IMR-90 (cell line): Measurements from ENCODE around the gene LCP1. TPM values are rescaled to one million over a fixed set of nuclear protein-coding genes. Genes with fewer than 3 reads are reported as not detected.

Experiments
- ATAC-seq: fragments of 200-7000 bp; cut with Tn5 transposase; 2 replicates; pipeline ENCODE4 v1.9.1; 2020; ENCODE audit warnings: low read depth, mild to moderate bottlenecking, moderate library complexity
- BruUV-seq: library from RNA; stranded (reverse); fragments of 400-500 nt; replicated peaks from 2 replicates; lab custom pipeline; 2021; lab: Mats Ljungman, UMichigan
- CTCF ChIA-PET: fragments of 300-600 bp; formaldehyde crosslinking; extraction: SDS; loops from one replicate; lab custom pipeline; 2021; ENCODE audit warnings: antibody characterized with exemption; lab: Yijun Ruan, JAX
- POLR2A ChIA-PET: fragments of 300-600 bp; sonication (Branson Sonifier 250); formaldehyde crosslinking; loops from one replicate; lab custom pipeline; 2022; ENCODE audit warnings: antibody characterized with exemption; ENCODE audit not compliant: unreplicated experiment; lab: Charles Lee
- DNase-seq: peaks from one replicate; pipeline ENCODE4 v3.0.0; 2013
- H2AFZ ChIP-seq: replicated peaks from 2 replicates; pipeline ENCODE3; 2013; ENCODE audit warnings: low read length, mild to moderate bottlenecking; ENCODE audit not compliant: poor library complexity
- H2AK5ac ChIP-seq: 2 replicates; pipeline ENCODE4 v1.6.1; 2013; ENCODE audit warnings: low read depth, low read length, inconsistent platforms
- H2AK9ac ChIP-seq: replicated peaks from 2 replicates; pipeline ENCODE3; 2013; ENCODE audit warnings: mild to moderate bottlenecking, low read depth, low read length, moderate library complexity; ENCODE audit not compliant: poor library complexity
- H2BK120ac ChIP-seq: 2 replicates; pipeline ENCODE4 v1.6.1; 2013; ENCODE audit warnings: low read depth, low read length, inconsistent platforms
- H2BK15ac ChIP-seq: 3 replicates; pipeline ENCODE4 v1.6.1; 2013; ENCODE audit warnings: low read depth, low read length, inconsistent platforms
- H2BK20ac ChIP-seq: 2 replicates; pipeline ENCODE4 v1.6.1; 2013; ENCODE audit warnings: low read depth, mild to moderate bottlenecking, inconsistent platforms, low read length, moderate library complexity
- H2BK5ac ChIP-seq: 2 replicates; pipeline ENCODE4 v1.6.1; 2013; ENCODE audit warnings: mild to moderate bottlenecking, low read depth, low read length, inconsistent platforms; ENCODE audit not compliant: poor library complexity, severe bottlenecking
- H3K14ac ChIP-seq: replicated peaks from 2 replicates; pipeline ENCODE4 v1.6.1; 2013; ENCODE audit warnings: low read depth, low read length, inconsistent platforms
- H3K18ac ChIP-seq: 2 replicates; pipeline ENCODE4 v1.6.1; 2013; ENCODE audit warnings: low read depth, low read length, control low read depth
- H3K23ac ChIP-seq: 2 replicates; pipeline ENCODE4 v1.6.1; 2013; ENCODE audit warnings: low read depth, low read length, inconsistent platforms
- H3K27ac ChIP-seq: 2 replicates; pipeline ENCODE4 v1.5.1; 2013; ENCODE audit warnings: mild to moderate bottlenecking, control low read depth, low read length; ENCODE audit not compliant: insufficient read depth
- H3K27me3 ChIP-seq: 2 replicates; pipeline ENCODE4 v1.6.1; 2013; ENCODE audit warnings: low read length; ENCODE audit not compliant: control insufficient read depth, insufficient read depth
- H3K36me3 ChIP-seq: 2 replicates; pipeline ENCODE4 v1.6.1; 2013; ENCODE audit warnings: low read length, mixed read lengths; ENCODE audit not compliant: control insufficient read depth, insufficient read depth
- H3K4ac ChIP-seq: 2 replicates; pipeline ENCODE4 v1.6.1; 2013; ENCODE audit warnings: low read depth, low read length, inconsistent platforms
- H3K4me1 ChIP-seq: 2 replicates; pipeline ENCODE4 v1.6.1; 2013; ENCODE audit warnings: low read length, mixed read lengths; ENCODE audit not compliant: control insufficient read depth, insufficient read depth
- H3K4me2 ChIP-seq: 2 replicates; pipeline ENCODE4 v1.6.1; 2013; ENCODE audit warnings: low read depth, mild to moderate bottlenecking, control low read depth, low read length, moderate library complexity
- H3K4me3 ChIP-seq: 2 replicates; pipeline ENCODE4 v1.5.1; 2013; ENCODE audit warnings: low read depth, mild to moderate bottlenecking, control low read depth, low read length, moderate library complexity; ENCODE audit not compliant: insufficient read depth
- H3K56ac ChIP-seq: 2 replicates; pipeline ENCODE4 v1.6.1; 2013; ENCODE audit warnings: low read length, inconsistent platforms; ENCODE audit not compliant: insufficient read depth; ENCODE audit errors: extremely low read depth
- H3K79me1 ChIP-seq, 2 experiments: 2 replicates each; pipeline ENCODE4 v1.6.1; 2013; ENCODE audit warnings: low read length in 2 of 2, inconsistent platforms in 1 of 2, low read depth in 1 of 2
- H3K9ac ChIP-seq: 2 replicates; pipeline ENCODE4 v1.6.1; 2013; ENCODE audit warnings: low read depth, low read length, control low read depth
- H3K9me1 ChIP-seq: 2 replicates; pipeline ENCODE4 v1.6.1; 2013; ENCODE audit warnings: low read length, inconsistent platforms; ENCODE audit not compliant: insufficient read depth
- H3K9me3 ChIP-seq: 2 replicates; pipeline ENCODE4 v1.6.1; 2013; ENCODE audit warnings: low read length; ENCODE audit not compliant: control insufficient read depth, insufficient read depth
- H4K20me1 ChIP-seq: 2 replicates; pipeline ENCODE4 v1.6.1; 2013; ENCODE audit warnings: low read length, inconsistent platforms; ENCODE audit not compliant: insufficient read depth
- H4K5ac ChIP-seq: 2 replicates; pipeline ENCODE4 v1.6.1; 2013; ENCODE audit warnings: mild to moderate bottlenecking, low read depth, low read length, control low read depth
- H4K8ac ChIP-seq, 2 experiments: 2 replicates each; pipeline ENCODE4 v1.6.1; 2013; ENCODE audit warnings: low read depth in 2 of 2, low read length in 2 of 2, control low read depth in 1 of 2, inconsistent platforms in 1 of 2
- H4K91ac ChIP-seq: 2 replicates; pipeline ENCODE4 v1.6.1; 2013; ENCODE audit warnings: low read depth, low read length, inconsistent platforms; ENCODE audit not compliant: insufficient read depth
- CEBPB ChIP-seq: IDR thresholded peaks from 2 replicates; pipeline ENCODE4 v1.6.1; 2012; ENCODE audit warnings: low read depth, low read length, improper control_type of control experiment
- CHD1 ChIP-seq: IDR thresholded peaks from 2 replicates; pipeline ENCODE4 v1.6.1; 2012; ENCODE audit warnings: low read depth, low read length, improper control_type of control experiment
- CTCF ChIP-seq: conservative IDR thresholded peaks from 2 replicates; pipeline ENCODE4 v1.5.1; 2012; ENCODE audit warnings: mild to moderate bottlenecking, low read depth, low read length, improper control_type of control experiment
- ELK1 ChIP-seq: fragments of 150-350 bp; IDR thresholded peaks from 2 replicates; pipeline ENCODE4 v1.6.1; 2016; ENCODE audit warnings: low read depth, mild to moderate bottlenecking, low read length, moderate library complexity, borderline replicate concordance
- FOS ChIP-seq: fragments of 150-350 bp; IDR thresholded peaks from 2 replicates; pipeline ENCODE4 v1.6.1; 2016; ENCODE audit warnings: low read depth, low read length
- MAFK ChIP-seq: IDR thresholded peaks from 2 replicates; pipeline ENCODE4 v1.6.1; 2012; ENCODE audit warnings: low read depth, low read length, improper control_type of control experiment
- MAZ ChIP-seq: IDR thresholded peaks from 2 replicates; pipeline ENCODE4 v1.6.1; 2012; ENCODE audit warnings: low read depth, mild to moderate bottlenecking, low read length, improper control_type of control experiment, moderate library complexity, borderline replicate concordance
- MXI1 ChIP-seq: IDR thresholded peaks from 2 replicates; pipeline ENCODE4 v1.6.1; 2012; ENCODE audit warnings: low read depth, mild to moderate bottlenecking, low read length, moderate library complexity, borderline replicate concordance
- NFE2L2 ChIP-seq: fragments of 150-350 bp; IDR thresholded peaks from 2 replicates; pipeline ENCODE4 v1.6.1; 2016; ENCODE audit warnings: low read depth, mild to moderate bottlenecking, low read length
- POLR2A ChIP-seq: IDR thresholded peaks from 2 replicates; pipeline ENCODE4 v1.6.1; 2012; ENCODE audit warnings: mild to moderate bottlenecking, low read depth, low read length
- RAD21 ChIP-seq: IDR thresholded peaks from 2 replicates; pipeline ENCODE4 v1.6.1; 2012; ENCODE audit warnings: low read length, improper control_type of control experiment
- RCOR1 ChIP-seq: IDR thresholded peaks from 2 replicates; pipeline ENCODE4 v1.6.1; 2012; ENCODE audit warnings: mild to moderate bottlenecking, low read length, improper control_type of control experiment; ENCODE audit not compliant: insufficient replicate concordance
- RFX5 ChIP-seq: IDR thresholded peaks from 2 replicates; pipeline ENCODE4 v1.8.0; 2012; ENCODE audit warnings: low read depth, mild to moderate bottlenecking, low read length, moderate library complexity
- SMC3 ChIP-seq: fragments of 150-350 bp; IDR thresholded peaks from 2 replicates; pipeline ENCODE4 v1.6.1; 2016; ENCODE audit warnings: low read depth, mild to moderate bottlenecking, antibody characterized with exemption, low read length, moderate library complexity
- USF2 ChIP-seq: fragments of 150-350 bp; IDR thresholded peaks from 2 replicates; pipeline ENCODE4 v1.6.1; 2017; ENCODE audit warnings: mild to moderate bottlenecking, antibody characterized with exemption, low read length, low read depth
- WGBS, 2 experiments: methylation state at CpG; one replicate each; pipeline versions ENCODE4 v1.1.5 to v1.1.7; 2013; ENCODE audit warnings: missing lambda C conversion rate in 2 of 2; ENCODE audit not compliant: insufficient read length in 1 of 2; ENCODE audit errors: extremely low coverage in 2 of 2; 5-methylcytosine and 5-hydroxymethylcytosine counted together
- dilution Hi-C: fragments of 300-500 bp; cut with HindIII; formaldehyde crosslinking; loops from one replicate; pipeline ENCODE4 v1.14.3; 2018; ENCODE audit warnings: low sequenced_read_pairs; ENCODE audit not compliant: unreplicated experiment
- in situ Hi-C: fragments of 300-500 bp; cut with MboI; formaldehyde crosslinking; loops from 3 replicates; pipeline ENCODE4 v1.14.3; 2019; ENCODE audit warnings: low sequenced_read_pairs, inconsistent platforms, mixed read lengths
- intact Hi-C: fragments of 100-400 bp; cut with micrococcal nuclease; formaldehyde crosslinking; loops from 2 replicates; pipeline ENCODE4 v1.10.0; 2022
- polyA plus RNA-seq, 3 experiments: library from polyadenylated mRNA; depleted of rRNA; stranded (reverse); fragments of >200 nt; gene quantifications; 2 replicates each; pipeline ENCODE4 v1.2.3, GENCODE V29; 2012; ENCODE audit warnings: low replicate concordance in 1 of 3
- total RNA-seq: library from RNA; depleted of rRNA; stranded (reverse); fragments of >200 nt; gene quantifications from 2 replicates; pipeline ENCODE4 v1.2.3, GENCODE V29; 2012

Gene LCP1
- total and polyA plus RNA-seq, 2 of the 4 experiments (the other 2 are of a cell fraction): not detected

DNA sequence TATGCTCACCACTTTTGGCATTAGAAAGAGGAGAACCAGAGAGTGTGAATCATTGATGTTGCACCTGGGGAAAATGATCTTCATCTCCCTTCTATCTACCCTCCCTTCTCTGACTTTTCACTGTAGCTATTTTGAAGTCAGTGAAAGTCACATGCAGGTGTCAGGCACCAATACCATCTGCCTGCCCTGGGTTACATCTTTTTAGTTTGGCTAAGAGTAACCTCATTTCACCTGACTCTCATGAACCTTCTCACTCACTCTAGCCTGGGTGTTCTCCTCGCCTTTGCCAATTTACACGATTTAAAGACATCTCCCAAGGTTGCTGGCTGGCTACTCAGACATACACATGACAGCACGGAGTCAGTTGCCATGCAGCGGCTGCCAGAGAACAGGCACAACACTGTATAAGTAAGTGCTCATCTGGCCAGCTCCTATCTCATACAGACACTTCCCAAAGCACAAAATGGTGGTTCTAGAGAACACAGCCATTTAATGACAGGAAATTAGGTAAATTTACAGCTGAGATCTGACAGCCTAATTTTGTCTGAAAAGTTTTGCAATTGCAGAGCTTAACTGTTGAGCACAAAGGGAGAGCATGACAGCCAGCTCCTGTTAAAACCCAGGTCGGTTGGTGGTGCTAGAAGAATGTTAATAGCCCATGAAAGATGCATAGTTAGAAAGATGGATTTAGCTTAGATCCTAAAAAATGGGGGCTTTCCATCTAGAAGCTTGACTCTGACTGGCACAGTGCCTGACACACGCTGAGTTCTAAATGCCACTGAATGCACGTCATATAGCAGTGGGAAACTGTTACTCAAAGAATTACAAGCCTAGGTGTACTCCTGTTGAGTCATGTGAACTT is 32.5 kb downstream of the LCP1 start:
- dilution Hi-C loops: no loop called here
- Histone ChIP-seq H3K27me3 (peaks cover 2% of the 10 kb centered on the region), H3K9me3 (no peaks in the 10 kb centered on the region), H3K56ac (no peak overlapping the region), H4K8ac (no peak overlapping the region), H2BK5ac (no peak overlapping the region), H3K9ac (no peak overlapping the region), H2AK9ac (no peak overlapping the region), H2AFZ (no peak overlapping the region), H3K14ac (no peak overlapping the region), H3K4ac (no peak overlapping the region), H2BK15ac (no peak overlapping the region), H2BK120ac (no peak overlapping the region), H3K4me1 (no peaks in the 10 kb centered on the region), H3K18ac (no peak overlapping the region), H3K4me2 (no peak overlapping the region), H2AK5ac (no peak overlapping the region), H3K36me3 (no peaks in the 10 kb centered on the region), H2BK20ac (no peak overlapping the region), H4K20me1 (no peaks in the 10 kb centered on the region), H3K9me1 (no peaks in the 10 kb centered on the region), H3K4me3 (no peak overlapping the region), H4K91ac (no peak overlapping the region), H3K23ac (no peak overlapping the region), H3K79me1 (no peaks in the 10 kb centered on the region), H3K27ac (no peak overlapping the region), H4K5ac (no peak overlapping the region)
- 33% methylated on average over 2 of the region's 7 CpGs; no CpG with 5 or more reads in 1 of the 2 experiments for whole genome bisulfite sequencing, 2 experiments
- intact Hi-C loops: no loop called here
- ChIA-PET CTCF (interaction anchor here (2.3 kb wide), 1 partner anchor 11 kb away, joined by 6 read pairs; no protein-coding TSS in a partner anchor), POLR2A (no interaction called here)
- ATAC-seq: no peak
- DNase-seq: peak; percentile 12
- in situ Hi-C loops: no loop called here
- no TSS peak for BruUV-seq
- no peak for TF ChIP-seq POLR2A
- TF ChIP-seq USF2: no peak
- TF ChIP-seq CTCF: no peak
- no peak for TF ChIP-seq RAD21
- no peak for TF ChIP-seq CHD1
- no peak for TF ChIP-seq MAZ
- no peak for TF ChIP-seq MAFK
- no peak for TF ChIP-seq ELK1
- no peak for TF ChIP-seq SMC3
- no peak for TF ChIP-seq FOS
- TF ChIP-seq RCOR1: no peak
- TF ChIP-seq MXI1: no peak
- no peak for TF ChIP-seq NFE2L2
- no peak for TF ChIP-seq CEBPB
- TF ChIP-seq RFX5: no peak
